ENCODE measurements around the gene SFXN4. TPM values are rescaled to one million over a fixed set of nuclear protein-coding genes. Genes with fewer than 3 reads are reported as not detected.
"Not testable (repeated sequence)": the region's sequence is repeated elsewhere in the genome, so short reads cannot be mapped to it uniquely, and the experiment has no call there.

The SFXN4 gene
- polyA plus RNA-seq, 3 donors: 32.5 to 48.8 (median 36.7) TPM

DNA sequence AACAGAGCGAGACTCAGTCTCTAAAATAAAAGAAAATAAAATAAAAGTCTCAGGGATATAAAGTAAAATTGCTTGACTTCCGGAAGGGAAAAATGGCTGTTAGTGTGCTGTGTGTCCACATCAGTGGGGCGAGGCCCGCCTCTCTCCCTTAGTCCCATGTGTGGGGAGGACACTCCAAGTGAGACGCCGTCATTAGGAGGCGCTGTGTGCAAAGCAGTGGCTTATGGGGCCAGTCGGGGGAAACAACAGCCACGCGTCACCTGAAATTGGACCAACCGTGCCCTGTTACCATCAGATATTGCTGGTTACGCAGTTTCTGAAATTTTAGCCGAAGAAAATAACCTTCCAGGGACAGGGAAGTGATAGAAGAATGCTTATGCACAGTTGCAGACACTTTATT is 15.8 kb downstream of the SFXN4 start:
- no peak for DNase-seq

DNA sequence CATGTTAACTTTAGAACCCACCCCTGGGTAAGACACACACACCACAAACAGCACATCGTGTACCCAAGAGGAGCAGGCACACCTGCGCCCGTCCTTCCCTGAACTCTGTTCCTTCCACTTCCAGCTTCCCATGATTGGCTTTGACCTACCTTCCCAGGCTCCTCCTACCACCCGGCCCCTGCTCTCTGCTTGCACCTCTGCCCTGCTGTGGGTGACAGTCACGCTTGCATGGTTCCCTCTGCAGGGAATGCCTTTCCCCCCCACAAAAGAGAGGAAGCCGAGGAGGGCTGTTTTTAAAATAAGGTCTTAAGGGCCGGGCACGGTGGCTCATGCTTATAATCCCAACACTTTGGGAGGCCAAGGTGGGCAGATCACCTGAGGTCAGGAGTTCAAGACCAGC is 16.4 kb downstream of the SFXN4 start:
- DNase-seq: no peak

DNA sequence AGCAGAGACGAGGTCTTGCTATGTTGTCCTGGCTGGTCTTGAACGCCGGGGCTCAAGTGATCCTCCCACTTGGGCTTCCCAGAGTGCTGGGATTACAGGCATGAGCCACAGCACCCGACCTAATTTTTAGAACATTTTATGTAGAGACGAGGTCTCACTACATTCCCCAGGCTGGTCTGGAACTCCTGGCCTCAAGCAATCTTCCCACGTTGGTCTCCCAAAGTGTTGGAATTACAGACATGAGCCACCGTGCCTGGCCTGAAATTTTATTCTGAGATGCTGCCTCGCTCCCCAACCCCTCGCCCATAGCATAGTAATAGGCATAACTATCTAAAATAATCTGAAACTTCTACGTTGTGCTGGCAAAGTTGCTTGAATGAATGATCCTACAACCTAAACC is 21.9 kb downstream of the SFXN4 start:
- no peak for DNase-seq

DNA sequence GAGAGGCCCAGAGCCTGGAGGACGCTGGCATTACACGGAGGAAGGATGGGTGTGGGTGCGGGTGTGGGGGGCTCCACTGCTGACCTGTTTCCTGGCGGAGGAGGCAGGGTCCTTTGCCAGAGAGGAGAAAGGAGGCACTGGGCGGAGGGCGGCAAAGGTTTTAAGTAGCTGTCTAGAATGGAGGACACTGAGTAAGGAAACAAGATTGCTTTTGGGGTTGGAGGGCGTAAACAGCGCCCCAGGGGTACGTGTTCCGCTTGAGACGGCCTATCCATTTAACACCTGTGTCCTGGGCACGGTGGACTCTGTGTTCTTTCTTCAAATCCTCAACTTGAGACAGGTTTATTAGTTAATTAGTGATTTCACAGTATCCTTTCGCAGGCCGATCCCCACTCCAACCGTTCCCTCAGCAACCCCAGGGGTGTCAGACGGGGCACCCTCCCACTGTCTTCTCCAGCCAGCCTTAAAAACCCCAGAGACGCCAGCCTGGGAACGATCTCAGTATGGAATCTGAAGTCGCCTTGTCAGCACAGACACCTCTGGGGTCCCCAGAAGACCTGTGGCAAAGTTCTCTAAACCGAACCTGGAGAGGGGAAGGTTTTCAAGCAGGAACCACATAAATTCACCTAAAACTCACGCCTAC is 24.8 kb downstream of the SFXN4 start:
- DNase-seq: no peak

DNA sequence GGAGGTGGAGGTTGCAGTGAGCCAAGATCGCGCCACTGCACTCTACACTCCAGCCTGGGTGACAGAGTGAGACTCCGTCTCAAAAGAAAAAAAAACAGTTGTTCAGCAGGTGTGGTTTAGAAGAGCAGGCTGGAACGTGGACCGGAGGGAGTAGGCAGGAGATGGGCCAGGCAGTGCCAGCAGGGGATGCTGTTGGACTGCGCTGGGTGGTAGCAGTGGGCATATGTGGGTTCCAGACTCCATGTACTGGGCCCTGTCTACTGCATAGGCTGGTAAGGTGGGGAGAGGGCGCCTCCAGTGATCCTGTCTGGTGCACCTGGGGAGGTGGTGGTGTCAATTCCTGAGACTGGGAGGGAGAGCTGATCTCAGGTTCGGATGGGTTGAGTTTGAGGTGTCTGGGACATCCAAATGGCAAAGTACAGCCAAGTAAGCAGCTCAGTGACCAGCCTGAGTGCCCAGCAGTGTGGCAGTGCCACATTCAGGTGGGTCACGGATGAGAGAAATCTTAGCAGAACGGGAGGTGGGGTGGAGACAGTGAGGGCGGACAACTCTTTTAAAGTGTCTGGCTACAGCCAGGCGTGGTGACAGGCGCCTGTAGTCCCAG is 25.9 kb downstream of the SFXN4 start:
- DNase-seq: peak; percentile 16

DNA sequence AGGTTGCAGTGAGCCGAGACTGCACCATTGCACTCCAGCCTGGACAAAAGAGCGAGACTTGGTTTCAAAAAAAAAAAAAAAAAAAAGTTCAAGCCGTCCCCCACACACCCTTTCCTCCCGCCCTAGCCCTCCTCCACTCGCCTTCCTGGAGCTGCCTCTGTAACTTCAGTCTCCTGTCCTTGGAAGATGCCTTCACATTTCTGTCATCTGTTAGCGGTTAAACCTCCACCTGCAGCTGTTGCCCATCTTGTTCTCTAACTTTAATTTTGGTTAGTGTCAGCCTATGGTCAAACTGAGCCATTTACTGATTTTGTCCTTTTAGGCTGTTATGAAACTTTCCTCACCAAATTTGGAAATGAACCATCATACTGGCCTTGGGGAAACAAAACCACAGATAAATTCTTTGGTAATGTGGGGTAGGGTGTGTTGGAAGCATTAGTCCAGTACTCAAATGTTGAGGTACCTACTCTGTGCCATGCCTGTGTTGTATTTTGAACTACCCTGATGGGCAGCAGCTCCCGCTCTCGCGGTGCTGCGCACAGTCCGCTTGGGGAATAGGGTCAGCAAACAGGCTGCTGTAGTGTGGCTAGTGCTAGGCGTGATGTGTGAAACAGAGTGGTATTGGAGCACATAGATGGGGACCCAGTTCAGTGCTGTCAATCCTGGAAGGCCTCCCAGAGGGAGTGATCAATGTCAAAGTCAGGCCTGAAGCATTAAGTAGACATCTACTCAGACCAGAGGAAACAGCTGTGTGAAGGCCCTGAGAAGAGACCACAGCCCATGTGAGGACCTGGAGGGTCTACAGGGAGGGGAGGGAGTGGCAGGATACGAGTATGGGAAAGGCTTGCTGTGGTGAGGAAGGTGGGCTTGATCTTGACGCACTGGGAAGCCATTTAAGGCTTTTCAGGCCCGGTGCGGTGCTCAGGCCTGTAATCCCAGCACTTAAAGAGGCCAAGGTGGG is 26.9 kb downstream of the SFXN4 start:
- no peak for DNase-seq

DNA sequence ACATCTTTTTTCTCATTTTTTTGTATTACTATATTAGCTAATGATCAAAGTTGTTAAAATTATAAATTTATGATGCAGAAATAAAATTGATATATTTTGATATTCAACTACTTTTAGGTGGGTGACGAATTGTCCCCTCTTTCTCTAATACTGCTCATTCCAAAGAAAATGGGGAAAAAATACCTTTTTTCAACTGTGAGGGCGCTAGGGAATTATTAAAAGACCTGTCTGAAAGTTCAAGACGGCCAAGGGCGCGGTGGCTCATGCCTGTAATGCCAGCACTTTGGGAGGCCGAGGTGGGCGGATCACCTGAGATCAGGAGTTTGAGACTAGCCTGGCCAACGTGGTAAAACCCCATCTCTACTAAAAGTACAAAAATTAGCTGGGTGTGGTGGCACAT is 27.6 kb downstream of the SFXN4 start:
- not testable (repeated sequence) for DNase-seq

DNA sequence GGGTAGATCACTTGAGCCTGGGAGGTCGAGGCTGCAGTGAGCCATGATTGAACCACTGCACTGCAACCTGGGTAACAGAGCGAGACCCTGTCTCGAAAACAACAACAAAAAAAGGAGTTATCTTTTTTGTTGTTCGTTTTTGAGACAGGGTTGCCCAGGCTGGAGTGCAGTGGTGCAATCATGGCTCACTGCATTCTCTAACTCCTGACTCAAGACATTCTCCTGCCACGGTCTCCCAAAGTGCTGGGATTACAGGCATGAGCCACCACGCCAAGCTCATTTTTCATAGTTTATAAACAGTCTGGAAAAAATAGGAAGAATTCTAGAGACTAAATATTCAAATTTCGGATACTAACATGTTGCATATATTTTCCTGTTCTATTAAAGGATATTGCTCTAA is 29.4 kb downstream of the SFXN4 start:
- DNase-seq: no peak

DNA sequence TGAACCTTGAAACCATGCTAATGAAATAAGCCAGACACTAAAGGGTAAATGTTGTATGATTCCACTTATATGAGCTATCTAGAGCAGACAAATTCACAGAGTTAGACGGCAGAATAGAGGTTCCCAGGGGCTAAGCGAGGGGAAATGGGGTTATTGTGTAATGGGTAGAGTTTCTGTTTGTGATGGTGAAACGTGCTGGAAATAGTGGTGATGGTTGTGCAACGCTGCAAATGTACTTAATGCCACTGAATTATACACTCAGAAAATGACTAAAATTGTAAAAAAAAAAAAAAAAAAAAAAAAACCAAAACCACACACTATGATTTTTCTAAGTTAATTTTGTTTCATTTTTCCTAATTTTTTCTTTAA is 30.0 kb downstream of the SFXN4 start:
- DNase-seq: no peak

DNA sequence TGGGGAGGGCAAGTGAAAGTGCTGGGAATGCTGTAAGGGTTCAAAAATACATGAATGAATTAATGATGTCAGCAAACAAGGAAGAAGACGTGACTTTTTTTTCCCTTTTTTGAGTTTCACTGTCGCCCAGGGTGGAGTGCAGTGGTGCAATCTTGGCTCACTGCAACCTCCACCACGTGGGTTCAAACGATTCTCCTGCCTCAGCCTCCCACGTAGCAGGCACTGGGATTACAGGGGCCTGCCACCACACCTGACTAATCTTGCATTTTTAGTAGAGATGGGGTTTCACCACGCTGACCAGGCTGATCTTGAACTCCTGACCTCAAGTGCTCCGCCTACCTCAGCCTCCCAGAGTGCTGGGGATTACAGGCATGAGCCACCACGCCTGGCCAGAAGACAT is 31.6 kb downstream of the SFXN4 start:
- DNase-seq: no peak

DNA sequence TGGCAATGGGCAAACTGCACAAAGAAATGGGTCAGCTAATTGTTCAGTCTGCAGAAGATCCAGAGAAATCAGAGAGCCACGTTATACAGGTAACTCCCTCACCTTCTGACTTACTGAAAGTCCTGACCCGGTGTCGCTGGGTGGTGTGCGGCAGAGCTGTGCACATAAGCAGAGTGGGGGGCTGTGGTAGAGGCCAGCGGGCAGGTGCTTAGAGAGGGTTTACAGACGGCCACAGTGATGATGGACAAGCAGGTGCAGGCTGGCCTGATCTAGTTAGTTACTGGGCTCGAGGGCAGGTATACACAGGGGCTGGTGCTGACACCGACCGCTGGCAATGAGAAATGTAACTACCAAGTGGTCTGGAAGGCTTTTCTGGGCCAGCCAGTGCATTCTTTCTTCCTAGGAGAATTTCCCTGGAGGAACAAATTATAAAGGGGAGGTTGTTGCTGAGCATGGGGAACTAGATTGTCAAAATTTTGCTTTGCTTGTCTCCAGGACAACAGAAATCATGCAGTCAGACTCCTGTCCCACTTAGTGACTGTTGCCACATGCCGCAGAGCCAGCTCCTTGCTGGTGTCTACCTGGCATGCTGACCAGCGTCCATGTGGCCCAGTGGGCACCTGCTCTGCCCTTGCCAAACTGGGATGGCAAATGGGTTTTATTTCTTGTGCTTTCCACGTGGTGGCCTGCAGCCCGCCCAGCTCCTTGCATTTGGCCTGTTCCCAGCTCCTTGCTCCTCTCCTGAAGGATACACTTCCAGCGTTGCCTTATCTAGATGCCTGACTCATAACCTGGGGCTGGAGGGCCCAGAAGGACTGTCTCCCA is 32.8 kb downstream of the SFXN4 start:
- DNase-seq: no peak

DNA sequence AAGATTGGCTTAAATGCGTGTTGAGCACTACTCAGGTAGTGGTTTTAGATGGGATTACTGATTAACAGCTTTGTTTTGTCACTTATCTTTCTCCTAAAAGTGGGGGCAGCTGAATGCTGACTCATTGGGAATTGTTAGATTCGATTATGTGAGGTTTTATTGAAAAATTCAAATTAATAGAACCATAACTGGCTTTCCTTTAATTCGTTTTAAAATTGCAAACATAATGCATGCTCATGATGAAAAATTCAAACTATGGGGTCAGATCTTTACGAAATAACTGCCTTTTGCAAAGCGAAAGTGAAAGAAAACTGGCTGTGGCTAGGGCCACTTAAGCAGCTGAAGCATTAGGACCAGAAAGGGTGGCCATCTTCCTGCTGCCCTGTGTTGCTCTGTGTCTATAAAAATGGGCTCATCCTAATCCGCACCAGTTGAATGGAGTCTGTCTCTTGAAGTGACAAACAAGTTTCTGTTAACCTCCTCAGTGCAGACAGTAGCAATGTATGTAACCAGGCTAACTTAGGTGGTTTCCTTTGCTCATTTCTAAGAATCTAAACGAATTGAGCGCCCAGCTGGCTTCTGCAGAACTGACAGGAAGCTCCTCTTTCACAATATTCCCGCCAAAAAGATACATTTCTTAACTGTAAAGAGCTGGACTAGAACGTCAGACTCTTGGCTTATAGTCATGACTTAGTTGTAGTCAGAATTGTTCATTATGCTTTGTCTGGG is 33.8 kb downstream of the SFXN4 start:
- no peak for DNase-seq

DNA sequence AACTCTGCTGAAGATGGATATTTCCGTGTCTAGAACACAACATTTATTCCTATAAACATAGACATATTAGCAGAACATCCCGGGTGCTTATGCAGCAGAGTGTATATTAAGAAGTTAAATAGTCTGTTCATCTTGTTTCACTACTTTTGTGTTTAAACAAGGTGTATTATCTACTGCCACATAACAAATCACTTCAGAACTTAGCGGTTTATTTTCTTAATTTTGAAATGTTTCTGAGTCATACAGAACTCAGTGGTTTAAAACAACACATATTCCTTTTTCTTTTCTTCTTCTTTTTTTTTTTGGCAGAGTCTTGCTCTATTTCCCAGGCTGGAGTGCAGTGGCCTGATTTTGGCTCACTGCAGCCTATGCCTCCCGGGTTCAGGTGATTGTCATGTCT is 35.8 kb downstream of the SFXN4 start:
- no peak for DNase-seq

DNA sequence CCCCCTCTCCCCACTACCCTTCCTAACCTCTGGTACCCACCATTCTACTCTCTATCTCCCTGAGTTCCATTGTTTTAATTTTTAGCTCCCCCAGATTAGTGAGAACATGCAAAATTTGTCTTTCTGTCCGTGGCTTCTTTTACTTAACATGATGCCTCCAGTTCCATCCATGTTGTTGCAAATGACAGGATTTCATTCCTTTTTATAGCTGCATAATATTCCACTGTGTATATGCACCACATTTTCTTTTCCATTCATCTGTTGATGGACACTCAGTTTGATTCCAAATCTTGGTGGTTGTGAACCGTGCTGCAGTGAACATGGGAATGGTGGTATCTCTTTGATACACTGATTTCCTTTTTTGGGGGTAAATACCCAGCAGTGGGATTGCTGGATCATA is 39.6 kb downstream of the SFXN4 start:
- no peak for DNase-seq

DNA sequence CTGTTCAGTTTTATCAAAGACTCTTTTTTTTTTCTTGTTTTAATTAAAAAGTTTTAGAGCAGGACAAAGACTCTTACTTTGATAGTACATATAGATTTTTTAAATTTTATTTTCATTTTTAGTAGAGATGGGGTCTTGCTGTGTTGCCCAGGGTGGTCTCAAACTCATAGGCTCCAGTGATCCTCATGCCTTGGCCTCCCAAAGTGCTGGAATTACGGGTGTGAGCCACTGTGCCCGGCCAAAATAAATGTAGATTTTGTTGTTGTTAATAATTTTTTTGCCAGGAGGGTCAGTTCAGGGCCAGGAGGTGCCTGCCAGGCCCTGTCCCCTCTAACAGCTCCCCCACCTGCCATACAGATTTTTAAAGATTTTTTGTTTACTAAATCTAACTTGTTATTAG is 44.6 kb downstream of the SFXN4 start:
- DNase-seq: no peak

DNA sequence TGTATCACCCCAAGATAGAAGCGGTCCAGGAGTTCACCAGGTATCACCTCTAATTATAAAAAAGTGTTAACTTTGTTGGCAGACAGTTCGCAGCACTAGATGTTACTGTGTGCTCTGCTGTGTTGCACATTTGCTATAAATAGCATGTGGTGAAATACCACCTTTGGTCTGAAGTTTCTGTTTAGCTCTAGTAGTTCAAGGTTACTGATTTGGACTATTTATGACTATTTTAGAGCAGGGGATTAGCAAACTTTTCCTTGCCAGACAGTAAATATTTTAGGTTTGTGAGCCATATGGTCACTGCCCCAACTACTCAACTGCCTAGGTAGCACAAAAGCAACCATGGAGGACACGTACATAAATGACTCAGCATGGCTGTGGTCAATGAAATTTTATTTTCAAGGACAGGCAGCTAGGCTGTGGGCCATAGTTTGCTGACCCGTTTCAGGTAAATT is 45.1 kb downstream of the SFXN4 start:
- DNase-seq: no peak

DNA sequence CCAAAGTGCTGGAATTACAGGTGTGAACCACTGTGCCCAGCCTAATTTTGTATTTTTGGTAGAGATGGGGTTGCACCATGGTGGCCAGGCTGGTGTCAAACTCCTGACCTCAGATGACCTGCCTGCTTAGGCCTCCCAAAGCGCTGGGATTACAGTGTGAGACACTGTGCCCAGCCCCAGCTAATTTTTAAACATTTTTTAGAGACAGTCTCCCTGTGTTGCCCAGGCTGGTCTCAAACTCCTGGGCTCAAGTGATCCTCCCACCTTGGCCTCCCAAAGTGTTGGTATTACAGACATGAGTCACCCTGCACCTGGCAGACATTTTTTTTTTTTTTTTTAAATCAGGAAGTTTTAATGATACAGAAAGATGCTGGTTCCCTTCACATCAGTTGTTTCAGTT is 46.1 kb downstream of the SFXN4 start:
- DNase-seq: no peak

DNA sequence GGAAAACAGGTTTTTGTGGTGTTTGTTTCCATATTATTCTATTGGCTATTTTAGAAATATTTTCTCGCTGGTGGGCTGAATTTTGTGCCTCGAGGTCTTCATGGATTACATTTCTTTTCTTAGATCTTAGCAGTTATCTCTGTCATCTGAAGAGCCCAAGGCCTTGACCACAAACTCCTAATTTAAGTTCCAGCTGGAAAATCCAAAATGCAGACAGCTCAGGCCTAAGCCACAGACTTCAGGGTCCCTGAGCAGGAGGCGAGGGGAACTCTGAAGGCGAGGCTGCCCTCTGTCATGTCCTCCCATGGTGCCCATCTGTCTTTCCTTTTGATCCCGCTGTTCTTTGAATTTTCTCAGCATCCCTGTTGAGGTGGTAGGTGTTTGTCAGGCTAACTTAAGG is 47.3 kb downstream of the SFXN4 start:
- DNase-seq: no peak

DNA sequence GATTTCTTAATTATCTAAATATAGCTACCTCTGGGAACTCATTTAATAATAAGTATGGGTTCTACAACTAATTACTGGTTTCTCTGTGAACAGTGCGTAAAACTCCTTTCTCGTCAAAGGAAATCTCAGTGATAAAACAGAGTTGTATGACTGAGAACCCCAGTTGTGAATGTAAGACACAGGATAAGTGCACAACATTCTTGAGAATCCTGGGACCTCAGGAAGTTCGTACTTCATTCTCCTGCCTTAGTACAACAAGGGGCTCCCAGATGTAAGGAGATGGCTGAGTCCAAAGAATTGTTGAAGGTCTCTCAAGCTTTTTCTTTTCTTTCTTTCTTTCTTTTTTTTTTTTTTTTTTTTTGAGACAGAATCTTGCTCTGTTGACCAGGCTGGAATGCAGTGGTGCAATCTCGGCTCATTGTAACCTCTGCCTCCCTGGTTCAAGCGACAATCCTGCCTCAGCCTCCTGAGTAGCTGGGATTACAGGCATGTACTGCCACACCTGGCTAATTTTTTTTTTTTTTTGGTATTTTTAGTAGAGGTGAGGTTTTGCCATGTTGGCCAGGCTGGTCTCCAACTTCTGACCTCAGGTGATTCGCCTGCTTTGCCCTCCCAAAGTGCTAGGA is 49.1 kb downstream of the SFXN4 start:
- no peak for DNase-seq

DNA sequence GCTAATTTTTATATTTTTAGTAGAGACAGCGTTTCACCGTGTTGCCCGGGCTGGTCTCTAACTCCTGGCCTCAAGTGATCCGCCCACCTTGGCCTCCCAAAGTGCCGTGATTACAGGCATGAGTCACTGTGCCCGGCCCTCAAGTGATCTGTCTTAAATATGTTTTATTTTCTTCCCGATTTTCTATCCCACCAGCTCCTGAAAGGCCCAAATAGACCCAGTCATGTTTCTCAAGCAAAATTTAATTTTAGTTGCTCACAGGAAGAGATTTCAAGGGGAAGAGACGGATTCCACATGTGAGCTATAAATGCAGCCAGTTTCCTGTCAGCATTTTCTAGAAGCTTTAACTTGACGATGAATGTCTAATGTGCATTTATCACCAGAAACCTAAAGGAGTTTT is 49.6 kb downstream of the SFXN4 start:
- no peak for DNase-seq

All from renal pelvis (tissue), 4 donors.